Measurements from ENCODE around the gene TRAPPC11.

TRAPPC11 gene

DNA sequence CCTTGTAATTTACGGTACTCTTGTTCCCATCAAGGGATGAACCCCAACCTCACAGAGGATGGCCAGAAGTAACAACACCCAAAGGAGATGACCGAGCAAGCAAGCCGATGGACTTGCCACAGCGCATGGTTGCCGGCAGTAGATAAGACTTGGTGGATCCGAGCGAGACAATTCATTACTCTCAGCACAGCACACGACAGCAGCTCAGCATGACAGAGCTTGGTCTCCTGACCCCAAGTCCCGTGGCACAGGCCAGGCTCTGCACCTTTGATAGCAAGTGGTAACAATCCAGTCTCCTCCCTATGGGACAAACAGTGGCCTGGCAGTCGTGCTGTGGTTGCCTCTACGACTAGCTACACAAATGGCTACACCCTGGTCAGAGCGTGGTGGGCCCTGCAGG is 26.4 kb upstream of the TRAPPC11 start:
- TF ChIP-seq GATA3 (IDR thresholded peaks at IDR 0.05; ENCODE audit: low read depth, low read length) = no peak
- no peak for TF ChIP-seq GATA2 (IDR thresholded peaks at IDR 0.05; ENCODE audit: low read depth, low read length)

DNA sequence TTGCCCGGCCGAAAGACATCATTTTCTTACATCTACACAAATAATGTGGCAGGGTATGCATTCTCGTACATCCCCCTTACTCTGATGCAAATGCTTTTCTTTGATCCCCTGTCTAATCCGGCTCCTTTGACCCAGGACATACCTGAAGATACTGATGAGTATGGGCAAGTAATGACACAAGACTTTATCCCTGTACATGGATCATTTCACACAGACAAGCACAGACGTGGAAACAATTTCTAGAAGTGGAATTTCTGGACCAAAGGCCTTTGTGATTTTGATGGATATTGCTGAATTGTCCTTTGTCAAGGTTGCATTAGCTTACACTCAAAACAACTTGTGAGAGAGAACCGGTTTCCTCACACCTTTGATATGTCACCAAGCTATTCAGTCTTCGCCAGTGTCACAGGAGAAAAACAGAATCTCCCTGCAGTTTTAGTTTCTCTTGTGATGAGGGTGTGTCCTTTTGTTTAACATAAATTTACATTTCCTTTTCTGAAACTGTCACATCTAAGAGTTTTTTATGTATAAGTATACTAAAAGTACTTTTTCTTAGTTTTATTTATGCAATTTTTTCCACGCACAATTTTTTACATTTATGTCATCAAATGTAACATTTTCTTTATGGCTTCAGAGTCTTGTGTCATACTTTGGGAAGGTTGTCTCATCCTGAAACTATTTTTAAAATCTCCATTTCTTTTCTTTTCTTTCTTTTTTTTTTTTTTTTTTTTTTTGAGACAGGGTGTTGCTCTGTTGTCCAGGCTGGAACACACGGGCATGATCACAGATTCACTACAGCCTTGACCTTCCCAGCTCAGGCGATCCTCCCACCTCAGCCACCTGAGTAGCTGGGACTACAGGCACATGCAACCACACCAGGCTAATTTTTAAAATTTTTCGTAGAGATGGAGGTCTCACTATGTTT is 25.4 kb upstream of the TRAPPC11 start:
- TF ChIP-seq GATA3 (IDR thresholded peaks at IDR 0.05; ENCODE audit: low read depth, low read length) (no peak), GATA2 (IDR thresholded peaks at IDR 0.05; ENCODE audit: low read depth, low read length) (no peak)

DNA sequence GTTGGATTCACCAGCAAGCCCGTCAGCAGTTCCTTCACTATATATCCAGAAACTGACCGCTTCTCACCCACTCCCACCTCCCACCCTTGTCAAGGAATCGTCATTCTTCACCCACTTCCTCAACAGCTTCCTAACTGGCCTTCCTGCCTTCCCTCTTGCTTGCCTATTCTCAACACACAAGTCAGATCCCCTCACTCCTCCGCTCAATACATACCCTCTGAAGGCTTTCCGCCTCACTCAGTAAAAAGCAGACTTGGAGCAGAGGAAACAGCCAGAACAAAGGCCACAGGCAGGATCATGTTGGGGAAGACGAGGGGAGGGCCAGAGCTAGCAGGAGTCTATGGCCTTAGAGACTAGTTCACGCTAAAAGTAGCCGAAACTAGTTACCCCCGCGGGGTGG is 23.8 kb upstream of the TRAPPC11 start:
- TF ChIP-seq GATA2 (IDR thresholded peaks at IDR 0.05; ENCODE audit: low read depth, low read length) = no peak
- no peak for TF ChIP-seq GATA3 (IDR thresholded peaks at IDR 0.05; ENCODE audit: low read depth, low read length)

DNA sequence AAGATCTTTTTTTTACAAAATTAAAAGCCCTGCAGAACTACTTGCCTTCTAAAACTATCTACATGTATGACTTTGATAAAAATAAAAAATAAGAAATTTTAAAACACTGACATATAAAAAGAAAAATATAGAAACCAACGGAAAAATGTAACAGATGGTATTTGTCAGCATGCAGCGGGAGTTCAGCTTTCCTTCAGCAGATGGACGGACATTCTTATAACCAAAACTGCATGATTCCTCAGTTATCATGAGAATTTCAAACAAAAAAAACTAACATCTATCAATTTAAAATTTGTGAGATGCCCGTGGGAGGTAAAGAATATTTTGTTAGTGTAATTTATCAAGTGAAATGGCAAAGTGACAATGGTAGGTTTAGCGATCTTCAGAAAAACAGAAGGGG is 23.4 kb upstream of the TRAPPC11 start:
- no peak for TF ChIP-seq GATA3 (IDR thresholded peaks at IDR 0.05; ENCODE audit: low read depth, low read length)
- no peak for TF ChIP-seq GATA2 (IDR thresholded peaks at IDR 0.05; ENCODE audit: low read depth, low read length)

DNA sequence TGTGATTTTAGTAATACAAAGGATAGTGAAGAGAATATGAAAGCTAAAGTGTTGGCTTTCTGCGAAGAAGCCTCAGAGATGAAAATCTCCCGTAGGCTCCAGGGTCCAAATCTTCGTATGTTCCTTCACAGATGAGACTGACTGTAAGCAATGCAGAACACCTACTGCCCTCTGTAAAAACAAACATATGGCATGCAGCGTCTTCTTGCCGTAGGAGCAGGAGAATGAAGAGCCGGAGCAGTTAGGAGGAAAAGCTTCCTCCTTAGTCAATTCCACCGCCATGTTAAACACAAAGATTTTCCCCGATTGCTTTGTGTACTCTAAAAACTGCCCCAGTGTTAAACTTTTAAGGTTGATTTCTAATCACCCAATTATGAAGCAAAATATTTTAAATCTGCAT is 22.6 kb upstream of the TRAPPC11 start:
- TF ChIP-seq GATA3 (IDR thresholded peaks at IDR 0.05; ENCODE audit: low read depth, low read length) = no peak
- no peak for TF ChIP-seq GATA2 (IDR thresholded peaks at IDR 0.05; ENCODE audit: low read depth, low read length)

DNA sequence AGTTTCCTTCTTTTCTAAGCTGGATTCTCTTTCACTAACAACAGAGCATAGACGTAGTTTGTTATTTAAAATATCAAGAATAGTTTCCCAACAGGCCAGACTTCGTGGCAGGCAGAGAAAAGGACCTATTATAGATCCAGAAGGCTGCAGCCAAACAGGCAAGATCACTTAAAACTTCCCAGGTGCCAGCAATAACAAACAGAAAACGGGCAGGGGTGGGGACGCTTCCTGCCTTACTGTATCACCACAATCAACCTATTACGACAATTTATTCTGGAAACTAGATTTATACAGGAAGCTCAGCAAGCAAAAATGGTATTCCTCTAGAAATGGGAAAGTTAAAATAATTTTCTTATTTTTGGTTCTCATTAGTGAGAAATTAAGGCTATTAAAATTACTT is 22.2 kb upstream of the TRAPPC11 start:
- no peak for TF ChIP-seq GATA2 (IDR thresholded peaks at IDR 0.05; ENCODE audit: low read depth, low read length)
- TF ChIP-seq GATA3 (IDR thresholded peaks at IDR 0.05; ENCODE audit: low read depth, low read length) = no peak

DNA sequence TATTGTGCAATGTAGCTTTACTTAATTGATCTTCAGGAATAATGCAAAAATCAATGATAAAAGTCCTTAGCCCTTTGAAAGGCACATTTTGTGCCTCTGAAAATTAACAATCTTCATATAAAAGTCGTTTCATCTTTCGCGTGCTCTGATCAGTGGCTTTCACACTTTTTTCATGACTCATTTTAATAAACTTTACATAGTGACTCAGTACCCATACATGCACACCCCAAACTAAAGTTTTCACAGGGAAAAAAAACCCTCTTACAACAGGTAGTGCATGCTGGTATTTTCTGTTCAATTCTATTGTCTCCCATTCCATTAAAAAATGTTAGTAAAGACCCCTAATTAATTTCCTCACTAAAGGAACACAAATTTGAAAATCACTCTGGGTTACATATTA is 21.6 kb upstream of the TRAPPC11 start:
- TF ChIP-seq GATA2 (IDR thresholded peaks at IDR 0.05; ENCODE audit: low read depth, low read length) (no peak), GATA3 (IDR thresholded peaks at IDR 0.05; ENCODE audit: low read depth, low read length) (no peak)

DNA sequence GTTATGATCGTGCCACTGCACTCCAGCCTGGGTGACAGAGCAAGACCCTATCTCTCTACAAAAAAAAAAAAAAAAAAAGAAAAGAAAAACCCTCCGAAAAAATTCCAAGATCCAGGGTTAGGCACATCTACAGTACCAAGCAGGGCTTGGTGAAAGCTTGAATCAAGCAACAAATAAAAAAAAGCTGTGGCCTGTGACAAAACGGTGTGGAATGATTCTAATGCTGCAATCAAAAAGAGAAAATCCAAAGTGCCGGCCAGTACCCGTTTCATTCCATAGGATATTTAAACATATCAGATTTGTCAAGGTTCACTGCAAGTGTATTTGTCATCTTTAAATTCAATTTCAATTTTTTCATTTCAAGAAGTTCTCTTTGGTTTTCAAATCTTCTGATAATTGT is 20.7 kb upstream of the TRAPPC11 start:
- no peak for TF ChIP-seq GATA2 (IDR thresholded peaks at IDR 0.05; ENCODE audit: low read depth, low read length)

DNA sequence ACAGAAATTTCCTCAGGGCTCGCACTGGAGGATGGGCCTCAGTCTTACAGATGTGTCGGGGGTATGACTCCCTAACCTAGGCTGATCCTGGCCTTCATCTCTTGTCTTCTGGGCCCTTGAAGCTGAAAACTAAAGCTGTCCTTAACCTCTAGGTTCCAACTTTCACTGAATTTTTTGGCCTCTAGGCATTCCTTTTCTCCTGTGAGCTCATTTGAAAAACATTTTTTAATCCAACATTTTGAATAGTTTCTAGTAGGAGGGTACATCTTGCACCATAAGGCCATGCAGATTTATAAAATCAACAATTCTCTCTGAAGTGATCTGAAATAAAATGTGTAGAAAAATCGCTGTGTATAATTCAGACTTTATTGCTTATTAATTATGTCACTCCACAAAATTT is 19.8 kb upstream of the TRAPPC11 start:
- TF ChIP-seq GATA2 (IDR thresholded peaks at IDR 0.05; ENCODE audit: low read depth, low read length) = no peak
- no peak for TF ChIP-seq GATA3 (IDR thresholded peaks at IDR 0.05; ENCODE audit: low read depth, low read length)

DNA sequence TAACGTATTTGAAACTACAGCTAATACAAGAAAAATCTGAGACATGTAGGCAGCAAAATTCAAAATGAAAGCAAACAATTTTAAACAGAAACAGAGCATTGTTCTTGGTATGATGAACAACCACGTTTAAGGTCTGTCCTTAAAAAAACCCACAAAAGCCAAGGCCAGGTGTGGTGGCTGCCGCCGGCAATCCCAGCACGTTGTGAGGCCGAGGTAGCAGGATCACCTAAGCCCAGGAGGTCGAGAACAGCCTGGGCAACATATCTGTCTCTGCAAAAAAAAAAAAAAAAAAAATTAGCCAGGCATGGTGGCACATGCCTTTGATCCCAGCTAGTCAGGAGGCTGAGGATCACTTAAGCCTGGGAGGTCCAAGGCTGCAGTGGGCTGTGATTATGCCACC is 13.8 kb upstream of the TRAPPC11 start:
- TF ChIP-seq GATA2 (IDR thresholded peaks at IDR 0.05; ENCODE audit: low read depth, low read length) (no peak), GATA3 (IDR thresholded peaks at IDR 0.05; ENCODE audit: low read depth, low read length) (no peak)

DNA sequence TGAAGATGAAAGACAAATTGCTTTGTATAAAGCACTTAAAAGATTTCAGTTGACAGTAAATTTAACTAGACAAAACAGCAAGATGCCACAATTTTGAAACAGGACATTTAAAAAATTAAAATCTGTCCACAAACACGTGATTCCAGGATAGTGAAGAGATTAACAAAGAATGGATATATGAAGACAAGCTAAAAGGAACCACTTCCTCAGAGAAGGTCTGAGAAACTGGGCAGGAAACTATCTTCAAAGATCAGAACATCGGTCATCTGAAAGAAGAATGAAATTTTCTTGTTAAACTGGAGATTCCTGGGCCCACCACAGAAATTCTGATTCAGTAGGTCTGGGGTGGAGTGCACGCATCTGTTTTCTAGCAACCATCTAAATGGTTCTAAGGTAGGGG is 1.5 kb upstream of the TRAPPC11 start:
- TF ChIP-seq GATA2 (IDR thresholded peaks at IDR 0.05; ENCODE audit: low read depth, low read length) (no peak), GATA3 (IDR thresholded peaks at IDR 0.05; ENCODE audit: low read depth, low read length) (no peak)

DNA sequence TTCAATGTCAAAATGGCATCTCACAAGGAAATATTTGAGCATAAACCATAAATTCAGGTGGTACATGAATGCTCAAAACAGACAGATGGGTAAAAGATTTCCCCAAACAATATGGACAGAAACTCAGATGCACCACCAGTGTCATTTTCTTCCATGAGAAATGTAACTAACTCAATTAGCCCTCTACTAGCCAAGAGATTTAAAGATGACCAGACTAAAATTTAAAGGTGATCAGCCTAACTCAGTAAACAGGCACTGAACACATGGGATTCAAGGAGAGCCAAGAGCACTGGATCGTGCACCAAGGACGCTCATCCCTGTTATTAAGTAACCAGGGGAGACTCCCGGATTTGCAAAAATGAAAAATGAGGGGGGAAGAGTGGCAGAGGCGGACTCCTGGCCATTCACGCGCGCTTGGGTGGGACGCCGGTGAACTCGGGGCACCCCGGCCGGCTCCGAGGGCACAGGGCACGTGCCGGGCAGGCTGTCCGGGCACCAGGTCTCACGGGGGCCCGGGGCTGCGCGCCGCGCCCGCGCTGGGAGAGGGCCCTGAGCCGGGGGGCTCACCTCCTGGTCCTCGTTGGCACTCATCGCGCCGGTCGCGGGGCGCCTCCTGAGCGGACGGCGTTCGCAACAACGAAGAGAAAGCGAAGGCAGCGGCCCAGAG is 598 bp upstream of the TRAPPC11 start:
- TF ChIP-seq GATA2 (IDR thresholded peaks at IDR 0.05; ENCODE audit: low read depth, low read length) = no peak
- TF ChIP-seq GATA3 (IDR thresholded peaks at IDR 0.05; ENCODE audit: low read depth, low read length) = no peak

DNA sequence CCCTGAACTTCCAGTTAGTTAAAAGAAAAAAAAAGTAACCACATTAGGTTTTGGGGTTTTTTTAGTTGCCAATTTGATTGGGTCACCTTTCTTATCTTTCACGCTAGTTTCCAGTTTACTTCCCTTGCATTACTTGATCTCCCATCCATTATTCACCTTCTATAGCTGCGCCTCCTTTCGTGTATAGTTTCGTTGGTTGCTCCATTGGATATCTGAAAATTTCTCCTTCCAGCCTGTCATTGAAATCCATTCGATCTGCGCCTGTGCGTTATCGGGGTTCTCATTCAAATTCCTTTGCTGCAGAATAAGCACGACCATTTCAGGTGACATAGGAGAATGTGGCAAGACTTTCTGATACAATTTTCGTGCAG is 764 bp downstream of the TRAPPC11 start:
- TF ChIP-seq GATA2 (IDR thresholded peaks at IDR 0.05; ENCODE audit: low read depth, low read length) = no peak
- no peak for TF ChIP-seq GATA3 (IDR thresholded peaks at IDR 0.05; ENCODE audit: low read depth, low read length)

DNA sequence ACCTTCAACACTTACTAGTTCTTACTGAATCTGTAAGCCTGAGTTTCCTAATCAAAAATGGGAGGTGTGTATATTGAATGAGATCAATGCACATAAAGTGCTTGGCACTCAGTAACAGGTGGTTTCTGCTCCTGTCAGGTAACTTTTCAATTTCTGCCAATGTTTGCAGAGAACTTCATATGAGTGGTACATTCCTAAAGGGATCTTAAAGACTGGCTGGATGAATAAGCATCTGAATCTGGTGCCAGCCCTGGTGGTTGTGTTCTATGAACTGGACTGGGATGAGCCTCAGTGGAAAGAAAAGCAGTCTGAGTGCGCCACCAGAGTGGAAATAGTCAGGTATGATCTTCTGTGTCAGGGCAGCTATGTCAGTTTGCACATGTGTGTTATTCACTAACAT is 7.0 kb downstream of the TRAPPC11 start:
- TF ChIP-seq GATA2 (IDR thresholded peaks at IDR 0.05; ENCODE audit: low read depth, low read length) (no peak), GATA3 (IDR thresholded peaks at IDR 0.05; ENCODE audit: low read depth, low read length) (no peak)

DNA sequence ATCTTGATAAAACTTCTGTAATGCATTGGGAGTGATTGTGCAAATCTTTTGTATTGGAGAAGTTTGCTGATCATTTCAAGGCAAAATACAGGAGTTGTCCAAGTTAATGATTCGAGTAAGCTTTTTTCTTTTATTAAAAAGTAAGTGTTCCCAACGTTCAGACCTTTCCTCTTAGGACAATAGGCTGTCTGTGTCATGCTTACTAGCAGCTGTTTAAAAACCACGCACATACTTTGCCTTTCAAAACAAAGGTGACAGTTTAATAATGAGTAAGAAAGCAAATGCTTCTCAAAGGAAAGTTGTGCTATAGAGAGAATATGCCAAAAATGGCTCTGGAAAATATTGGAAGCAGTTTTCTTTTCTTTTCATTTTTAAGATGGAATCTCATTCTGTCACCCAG is 11.2 kb downstream of the TRAPPC11 start:
- TF ChIP-seq GATA3 (IDR thresholded peaks at IDR 0.05; ENCODE audit: low read depth, low read length) = no peak
- no peak for TF ChIP-seq GATA2 (IDR thresholded peaks at IDR 0.05; ENCODE audit: low read depth, low read length)

Data from SH-SY5Y (cell line).